OCI-LY3 (cell line): ENCODE measurements around the gene PAK5.

Experiments used
- CTCF ChIP-seq: fragments of 200-600, 300-600 bp; sonication (generic); IDR thresholded peaks from 2 replicates; pipeline ENCODE4 v1.5.1; 2014; ENCODE audit warnings: antibody characterized with exemption, low read length, low read depth
- EZH2phosphoT487 ChIP-seq: fragments of 200-600 bp; shearing (Covaris generic); IDR thresholded peaks from 2 replicates; pipeline ENCODE4 v1.6.1; 2018; ENCODE audit warnings: antibody characterized with exemption, mixed run types, low read depth

GRCh38 chr20:9672981-9673380 is 165.9 kb downstream of the PAK5 start:
- TF ChIP-seq CTCF (no peak), EZH2phosphoT487 (no peak)
